Fibroblast of the aortic adventitia (primary cell): ENCODE results near the gene PQBP1. TPM values are rescaled to one million over a fixed set of nuclear protein-coding genes. Genes with fewer than 3 reads are reported as not detected.

Experiments
- DNase-seq: peaks from one replicate; pipeline ENCODE4 v3.0.0-alpha.2; 2010; ENCODE audit warnings: low read depth
- H3K4me3 ChIP-seq: 2 replicates; pipeline ENCODE4 v1.5.1; 2011; ENCODE audit warnings: low read depth, mild to moderate bottlenecking, control low read depth, low read length, moderate library complexity
- total RNA-seq: library from RNA; depleted of rRNA; stranded (reverse); fragments of >200 nt; gene quantifications from 2 replicates; pipeline ENCODE4 v1.2.3, GENCODE V29; 2012; ENCODE audit warnings: low replicate concordance
- TF ChIP-seq, protein P1 (sequence below): IDR thresholded peaks from 2 replicates; pipeline ENCODE4 v1.5.1; 2011; ENCODE audit warnings: mild to moderate bottlenecking, low read length, control low read depth, inconsistent platforms; ENCODE audit not compliant: insufficient read depth

Gene PQBP1
- total RNA-seq, 1 donor: 35.4 TPM

DNA sequence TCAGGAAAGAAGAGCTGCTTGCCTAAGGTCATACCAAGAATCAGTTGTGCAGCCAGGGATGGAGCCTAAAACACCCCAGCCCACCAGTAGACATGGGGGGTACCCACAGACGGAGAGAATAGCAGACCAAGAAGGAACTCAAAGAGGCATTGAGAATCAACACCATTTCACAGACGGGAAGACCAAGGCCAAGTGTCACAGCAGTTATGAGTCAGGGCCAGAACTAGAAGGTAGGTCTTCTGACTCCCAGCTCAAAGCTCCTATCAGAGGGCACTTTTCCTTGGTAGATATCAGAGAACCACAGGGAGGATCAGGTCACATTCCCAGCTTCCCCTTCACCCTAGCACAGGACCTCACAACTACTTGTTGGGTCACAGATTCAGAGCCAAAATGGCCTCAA lies 45.2 kb downstream of the PQBP1 start:
- DNase-seq: no peak
- H3K4me3 ChIP-seq: no peak overlapping the region
- TF ChIP-seq, protein P1, sequence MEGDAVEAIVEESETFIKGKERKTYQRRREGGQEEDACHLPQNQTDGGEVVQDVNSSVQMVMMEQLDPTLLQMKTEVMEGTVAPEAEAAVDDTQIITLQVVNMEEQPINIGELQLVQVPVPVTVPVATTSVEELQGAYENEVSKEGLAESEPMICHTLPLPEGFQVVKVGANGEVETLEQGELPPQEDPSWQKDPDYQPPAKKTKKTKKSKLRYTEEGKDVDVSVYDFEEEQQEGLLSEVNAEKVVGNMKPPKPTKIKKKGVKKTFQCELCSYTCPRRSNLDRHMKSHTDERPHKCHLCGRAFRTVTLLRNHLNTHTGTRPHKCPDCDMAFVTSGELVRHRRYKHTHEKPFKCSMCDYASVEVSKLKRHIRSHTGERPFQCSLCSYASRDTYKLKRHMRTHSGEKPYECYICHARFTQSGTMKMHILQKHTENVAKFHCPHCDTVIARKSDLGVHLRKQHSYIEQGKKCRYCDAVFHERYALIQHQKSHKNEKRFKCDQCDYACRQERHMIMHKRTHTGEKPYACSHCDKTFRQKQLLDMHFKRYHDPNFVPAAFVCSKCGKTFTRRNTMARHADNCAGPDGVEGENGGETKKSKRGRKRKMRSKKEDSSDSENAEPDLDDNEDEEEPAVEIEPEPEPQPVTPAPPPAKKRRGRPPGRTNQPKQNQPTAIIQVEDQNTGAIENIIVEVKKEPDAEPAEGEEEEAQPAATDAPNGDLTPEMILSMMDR: no peak

DNA sequence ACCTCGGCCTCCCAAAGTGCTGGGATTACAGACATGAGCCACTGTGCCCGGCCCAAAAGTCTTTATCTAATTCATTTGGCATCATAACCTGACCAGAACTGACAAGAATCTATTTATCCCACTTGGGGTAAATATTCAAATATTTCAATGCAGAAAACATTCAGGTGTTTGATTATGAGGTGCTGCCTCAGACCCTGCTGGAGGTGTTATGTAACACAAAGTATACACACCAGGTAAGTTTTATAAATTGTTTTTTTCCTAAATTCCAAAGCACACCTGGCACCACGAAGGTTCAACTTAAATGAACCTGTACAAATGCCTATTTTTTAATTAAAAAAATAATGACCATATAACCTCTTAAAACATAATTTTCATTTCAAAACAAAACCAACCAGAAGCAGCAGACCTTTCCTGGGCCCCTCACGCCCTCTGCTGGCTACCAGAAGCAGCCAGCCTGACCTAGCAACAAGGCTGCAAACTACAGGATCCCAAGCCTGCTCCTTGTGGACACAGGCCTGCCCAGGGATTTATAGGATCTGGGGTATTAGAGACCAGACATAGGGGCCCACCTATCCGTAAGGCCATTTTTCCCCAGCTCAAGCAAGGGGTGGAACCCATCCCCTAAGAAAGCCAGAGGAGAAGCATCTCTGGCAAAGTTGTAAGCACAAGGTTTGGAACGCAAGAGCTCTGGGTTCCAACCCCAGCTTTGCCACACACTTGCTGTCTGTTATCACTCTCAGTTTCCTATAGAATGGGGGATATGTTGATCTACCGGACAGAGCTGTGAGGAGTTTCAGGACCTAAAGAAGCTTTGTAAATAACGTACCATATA lies 48.0 kb downstream of the PQBP1 start:
- TF ChIP-seq, protein P1: peak; percentile 83
- DNase-seq: peak; percentile 50
- no peak overlapping the region for H3K4me3 ChIP-seq

DNA sequence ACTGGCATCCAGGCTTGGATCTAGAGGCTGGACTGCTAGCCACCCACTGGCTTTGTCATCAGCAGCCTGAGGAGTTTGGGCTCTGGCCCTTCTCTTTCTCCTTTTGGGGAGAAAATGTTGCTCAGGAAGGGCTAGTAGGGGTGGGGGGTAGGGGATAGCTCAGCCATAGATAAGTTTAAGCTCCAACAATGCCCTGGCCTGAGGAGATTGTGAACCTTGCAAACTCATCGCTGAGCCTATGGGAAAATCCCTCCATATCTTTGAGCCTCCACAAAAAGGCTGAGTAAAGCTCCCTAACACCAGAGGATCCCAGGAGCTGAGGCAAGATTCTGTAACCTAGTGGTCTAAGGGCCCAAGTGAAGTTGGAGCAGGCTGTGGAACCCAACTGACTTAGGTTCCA lies 50.9 kb downstream of the PQBP1 start:
- TF ChIP-seq, protein P1: no peak
- H3K4me3 ChIP-seq: no peak overlapping the region
- no peak for DNase-seq

Other genes with a start within 250 kb of the PQBP1 start
- gene WAS, start 214.1 kb upstream of the PQBP1 start, total RNA-seq: 0.09 TPM in 1 of 2 replicates, not detected in the other
- gene SUV39H1, start 201.2 kb upstream of the PQBP1 start, total RNA-seq: 5.1 and 8.5 TPM in 2 replicates
- not detected in 2 replicates for gene GLOD5, start 136.2 kb upstream of the PQBP1 start, total RNA-seq
- not detected in 2 replicates for gene GATA1, start 111.3 kb upstream of the PQBP1 start, total RNA-seq
- 17.3 and 33.7 TPM in 2 replicates for gene HDAC6, start 95.9 kb upstream of the PQBP1 start, total RNA-seq
- gene ERAS, start 71.4 kb upstream of the PQBP1 start, total RNA-seq: not detected in 2 replicates
- not detected in 2 replicates for gene PCSK1N, start 62.3 kb upstream of the PQBP1 start, total RNA-seq
- gene TIMM17B, start 162 bp upstream of the PQBP1 start, total RNA-seq: 7.0 and 19.4 TPM in 2 replicates
- 5.6 and 12.2 TPM in 2 replicates for gene SLC35A2, start 13.7 kb downstream of the PQBP1 start, total RNA-seq
- 2.1 and 5.0 TPM in 2 replicates for gene PIM2, start 21.1 kb downstream of the PQBP1 start, total RNA-seq
- 15.5 and 26.0 TPM in 2 replicates for gene OTUD5, start 59.7 kb downstream of the PQBP1 start, total RNA-seq
- gene KCND1, start 73.9 kb downstream of the PQBP1 start, total RNA-seq: 0.81 and 1.4 TPM in 2 replicates
- gene GRIPAP1, start 104.3 kb downstream of the PQBP1 start, total RNA-seq: 11.9 and 15.7 TPM in 2 replicates
- gene TFE3, start 145.4 kb downstream of the PQBP1 start, total RNA-seq: 18.9 and 50.5 TPM in 2 replicates
- 0.90 and 1.2 TPM in 2 replicates for gene CCDC120, start 161.1 kb downstream of the PQBP1 start, total RNA-seq
- gene PRAF2, start 176.1 kb downstream of the PQBP1 start, total RNA-seq: 2.6 and 17.8 TPM in 2 replicates
- gene WDR45, start 182.0 kb downstream of the PQBP1 start, total RNA-seq: 66.5 and 73.9 TPM in 2 replicates
- 12.5 and 18.2 TPM in 2 replicates for gene GPKOW, start 225.8 kb downstream of the PQBP1 start, total RNA-seq